ENCODE data around the gene PRICKLE1. TPM values are rescaled to one million over a fixed set of nuclear protein-coding genes. Genes with fewer than 3 reads are reported as not detected.

The PRICKLE1 gene
- total and polyA plus RNA-seq, 10 of the 15 experiments (the other 5 are each of a cell fraction or from before 2014, with no cell fraction given), result 0.47 to 2.8 (median 0.86) TPM

DNA sequence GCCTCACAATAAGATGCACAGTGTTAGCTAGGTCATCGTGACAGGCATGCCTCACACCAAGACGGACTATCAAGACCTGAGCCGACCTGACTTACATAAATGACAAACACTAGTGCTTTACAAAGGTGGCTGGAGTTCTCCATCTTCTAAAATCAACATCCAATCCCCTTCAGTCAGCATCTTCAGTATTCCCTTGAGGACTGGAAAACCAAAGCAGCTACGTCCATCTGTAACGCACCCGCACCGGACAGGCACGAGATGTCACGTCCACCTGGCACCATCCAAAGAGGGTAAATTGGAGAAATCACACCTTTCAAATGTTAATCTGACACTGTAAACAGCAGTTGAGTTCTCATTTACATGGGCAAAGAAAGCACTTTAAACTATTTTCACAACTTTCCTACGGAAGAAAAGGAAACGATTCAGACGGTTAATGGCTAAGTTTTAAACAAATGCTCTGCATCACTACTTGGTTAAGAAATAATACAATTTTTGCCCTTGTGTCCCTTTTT is 130.2 kb downstream of the PRICKLE1 start:
- 90% methylated on average over 12 of the region's 12 CpGs for WGBS (ENCODE audit: insufficient coverage, insufficient replicate concordance, low lambda C conversion rate, missing lambda C conversion rate)
- in situ Hi-C loops (cut with MboI), result no loop called here

More for the DNA sequence above, 130.2 kb downstream of the PRICKLE1 start:
- H3K27me3 ChIP-seq (replicated peaks in 1 of 2; ENCODE audit: control insufficient read depth in 2 of 2, insufficient read depth in 2 of 2, low read length in 1 of 2), result no peaks in the 10 kb centered on the region
- DNase-seq (ENCODE audit: low read depth, low spot score) (no peak), ATAC-seq (no peak), FAIRE-seq (no peak)
- CTCF ChIA-PET, result interaction anchor here (0.7 kb wide), 1 partner anchor 11 kb away, joined by 5 read pairs; no protein-coding TSS in a partner anchor
- H3K36me3 ChIP-seq (ENCODE audit: control insufficient read depth in 2 of 2, insufficient read depth in 2 of 2, low read length in 1 of 2), result no peaks in the 10 kb centered on the region; a peak in 1 of 4 replicates
- H3K79me2 ChIP-seq (ENCODE audit: control insufficient read depth, insufficient read depth, low read length), result no peaks in the 10 kb centered on the region
- no peaks in the 10 kb centered on the region for H3K9me3 ChIP-seq (replicated peaks; ENCODE audit: control insufficient read depth, insufficient read depth, low read length)
- H3K27ac ChIP-seq (ENCODE audit: control insufficient read depth, insufficient read depth), result no peak overlapping the region
- RAD21 ChIA-PET (ENCODE audit: unreplicated experiment), result no interaction called here
- TF ChIP-seq SREBF1 (IDR thresholded peaks at IDR 0.05; ENCODE audit: low read length) (no peak), NR2C2 (IDR thresholded peaks at IDR 0.05; ENCODE audit: borderline replicate concordance, control insufficient read depth, insufficient read length, low read depth) (no peak), ZZZ3 (IDR thresholded peaks at IDR 0.05; ENCODE audit: control insufficient read depth, insufficient read length, low read depth) (no peak), SPI1 (IDR thresholded peaks at IDR 0.05; ENCODE audit: borderline replicate concordance, insufficient read depth, low read depth, low read length) (no peak), CREB1 (IDR thresholded peaks at IDR 0.05; ENCODE audit: low read depth) (no peak), CREM (IDR thresholded peaks at IDR 0.05; ENCODE audit: low read depth) (no peak), SRF (IDR thresholded peaks at IDR 0.05; ENCODE audit: low read depth in 2 of 2, low read length in 2 of 2) (no peak), ZBED1 (IDR thresholded peaks at IDR 0.05; ENCODE audit: borderline replicate concordance) (no peak), CHD4 (IDR thresholded peaks at IDR 0.05) (no peak), MTA2 (IDR thresholded peaks at IDR 0.05; ENCODE audit: low read depth) (no peak), FOS (IDR thresholded peaks at IDR 0.05; ENCODE audit: borderline replicate concordance, extremely low read depth, insufficient read length) (no peak), DPF2 (IDR thresholded peaks at IDR 0.05) (no peak), TCF12 (IDR thresholded peaks at IDR 0.05; ENCODE audit: low read depth, low read length) (no peak), ZNF274 (IDR thresholded peaks at IDR 0.05; ENCODE audit: insufficient read depth, insufficient read length) (no peak), MAX (IDR thresholded peaks at IDR 0.05; ENCODE audit: low read depth, low read length) (no peak), YY1 (IDR thresholded peaks at IDR 0.05; ENCODE audit: low read depth, low read length) (no peak), IKZF1 (conservative IDR thresholded peaks at IDR 0.05) (no peak), TBL1XR1 (IDR thresholded peaks at IDR 0.05; ENCODE audit: low read depth, low read length) (no peak)
- no peak overlapping the region for H3K4me2 ChIP-seq (ENCODE audit: control insufficient read depth, insufficient read depth)
- no peaks in the 10 kb centered on the region for H4K20me1 ChIP-seq (ENCODE audit: control insufficient read depth, insufficient read depth)
- intact Hi-C loops (cut with micrococcal nuclease; ENCODE audit: unreplicated experiment), result no loop called here
- no peak overlapping the region for H3K9ac ChIP-seq (ENCODE audit: control insufficient read depth, insufficient read depth, low read length)
- no peak overlapping the region for H2AFZ ChIP-seq (ENCODE audit: control insufficient read depth, low read depth, low read length)
- POLR2A ChIA-PET, result no interaction called here
- no peaks in the 10 kb centered on the region for H3K4me1 ChIP-seq (ENCODE audit: control insufficient read depth, insufficient read depth, low read length)
- SMC1A ChIA-PET (ENCODE audit: uncharacterized antibody, unreplicated experiment), result interaction anchor here (1.3 kb wide), 1 partner anchor 9 kb away, joined by 4 read pairs; no protein-coding TSS in a partner anchor
- no peak overlapping the region for H3K4me3 ChIP-seq
- no TSS peak for BruUV-seq (replicated peaks)

Data from GM12878 (cell line).